ENCODE results near the gene EFNA1. TPM values are rescaled to one million over a fixed set of nuclear protein-coding genes. Genes with fewer than 3 reads are reported as not detected.

The EFNA1 gene
- total and polyA plus RNA-seq, 4 donors = 58.6 to 236 (median 179) TPM

- Histone ChIP-seq H3K36me3 (ENCODE audit: control insufficient read depth in 4 of 4, insufficient read depth in 3 of 4, low read depth in 1 of 4, low read length in 3 of 4) (no peaks in the 10 kb centered on the region), H3K4me3 (ENCODE audit: low read depth in 1 of 3, low read length in 3 of 3) (peak within 1 kb of the TSS; percentile 73 to 87 (median 83)), H3K27ac (ENCODE audit: low read depth in 1 of 2, low read length in 2 of 2) (peak within 1 kb of the TSS; percentile 80 to 97), H3K9me3 (ENCODE audit: control insufficient read depth in 4 of 4, low read length in 3 of 4) (no peaks in the 10 kb centered on the region), H3K4me1 (ENCODE audit: control insufficient read depth in 4 of 4, insufficient read depth in 4 of 4, low read length in 3 of 4) (peaks cover 0 to 27% (median 15%) of the 10 kb centered on the region in 4 donors), H3K9ac (ENCODE audit: low read depth in 1 of 2, low read length in 2 of 2) (peak within 1 kb of the TSS; percentile 75 to 94), H3K27me3 (ENCODE audit: control insufficient read depth in 4 of 4, insufficient read depth in 4 of 4, low read length in 3 of 4) (no peaks in the 10 kb centered on the region)
- no peak for TF ChIP-seq CTCF (IDR thresholded peaks at IDR 0.05; ENCODE audit: low read depth, low read length, missing input control)
- no peak for TF ChIP-seq ZBTB33 (IDR thresholded peaks at IDR 0.05)
- TF ChIP-seq REST (IDR thresholded peaks at IDR 0.05) = peak; percentile 70
- TF ChIP-seq RAD21 (IDR thresholded peaks at IDR 0.05) = no peak
- no peak for TF ChIP-seq HNF4G (IDR thresholded peaks at IDR 0.05)
- no peak for TF ChIP-seq SP1 (IDR thresholded peaks at IDR 0.05)
- TF ChIP-seq, protein P1, sequence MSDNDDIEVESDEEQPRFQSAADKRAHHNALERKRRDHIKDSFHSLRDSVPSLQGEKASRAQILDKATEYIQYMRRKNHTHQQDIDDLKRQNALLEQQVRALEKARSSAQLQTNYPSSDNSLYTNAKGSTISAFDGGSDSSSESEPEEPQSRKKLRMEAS (IDR thresholded peaks at IDR 0.05) = no peak
- TF ChIP-seq RXRA (IDR thresholded peaks at IDR 0.05) = no peak
- TF ChIP-seq EGR1 (IDR thresholded peaks at IDR 0.05; ENCODE audit: low read depth in 2 of 2) = peak in 1 of 2 donors; percentile 25
- peak; percentile 8 for TF ChIP-seq FOXA1 (IDR thresholded peaks at IDR 0.05)
- TF ChIP-seq GABPA (IDR thresholded peaks at IDR 0.05 in 1 of 2, conservative IDR thresholded peaks at IDR 0.05 in 1 of 2) = peak; percentile 97 to 99
- TF ChIP-seq YY1 (IDR thresholded peaks at IDR 0.05) = peak; percentile 83
- no peak for TF ChIP-seq HNF4A (conservative IDR thresholded peaks at IDR 0.05)
- peak; percentile 28 for TF ChIP-seq TAF1 (conservative IDR thresholded peaks at IDR 0.05)
- under 1% methylated on average over 42 of the region's 42 CpGs for WGBS
- DNase-seq (ENCODE audit: low spot score) = peak; percentile 89
Measured at GRCh38 chr1:155139895-155140629, 12.4 kb downstream of the EFNA1 start, which contains the start of gene DPM3. DPM3 (minus strand) TSS chr1:155140531; CDS start chr1:155140240, 291 bp downstream.

- no peak for DNase-seq (ENCODE audit: low spot score)
- H3K4me1 ChIP-seq (ENCODE audit: control insufficient read depth in 4 of 4, insufficient read depth in 4 of 4, low read length in 3 of 4) = peaks cover 0 to 23% (median 14%) of the 10 kb centered on the region in 4 donors
- no peak overlapping the region for H3K9ac ChIP-seq (ENCODE audit: low read depth in 1 of 2, low read length in 2 of 2)
- H3K4me3 ChIP-seq (ENCODE audit: low read depth in 1 of 3, low read length in 3 of 3) = peak overlapping the region; percentile 73 to 87 (median 83)
- H3K27ac ChIP-seq (ENCODE audit: low read depth in 1 of 2, low read length in 2 of 2) = peak overlapping the region in 1 of 2 donors; percentile 80
- TF ChIP-seq GABPA (IDR thresholded peaks at IDR 0.05 in 1 of 2, conservative IDR thresholded peaks at IDR 0.05 in 1 of 2) (peak in 1 of 2 donors; percentile 10), EGR1 (IDR thresholded peaks at IDR 0.05; ENCODE audit: low read depth in 2 of 2) (no peak)
- H3K27me3 ChIP-seq (ENCODE audit: control insufficient read depth in 4 of 4, insufficient read depth in 4 of 4, low read length in 3 of 4) = no peaks in the 10 kb centered on the region
- no peaks in the 10 kb centered on the region for H3K36me3 ChIP-seq (ENCODE audit: control insufficient read depth in 4 of 4, insufficient read depth in 3 of 4, low read depth in 1 of 4, low read length in 3 of 4)
- no peaks in the 10 kb centered on the region for H3K9me3 ChIP-seq (ENCODE audit: control insufficient read depth in 4 of 4, low read length in 3 of 4)
- 5% methylated on average over 11 of the region's 11 CpGs for WGBS
Measured at GRCh38 chr1:155140630-155140953, 12.9 kb downstream of the EFNA1 start.

All from liver (tissue), 9 donors.